ENCODE data around the gene TXNDC2. TPM values are rescaled to one million over a fixed set of nuclear protein-coding genes. Genes with fewer than 3 reads are reported as not detected.
A peak's percentile ranks its signal among the peaks of the same experiment; 100 is the strongest.
"Not testable (repeated sequence)": the region's sequence is repeated elsewhere in the genome, so short reads cannot be mapped to it uniquely, and the experiment has no call there.

Gene TXNDC2
- polyA plus RNA-seq, 2 donors, result 0.06 TPM; not detected in 1

DNA sequence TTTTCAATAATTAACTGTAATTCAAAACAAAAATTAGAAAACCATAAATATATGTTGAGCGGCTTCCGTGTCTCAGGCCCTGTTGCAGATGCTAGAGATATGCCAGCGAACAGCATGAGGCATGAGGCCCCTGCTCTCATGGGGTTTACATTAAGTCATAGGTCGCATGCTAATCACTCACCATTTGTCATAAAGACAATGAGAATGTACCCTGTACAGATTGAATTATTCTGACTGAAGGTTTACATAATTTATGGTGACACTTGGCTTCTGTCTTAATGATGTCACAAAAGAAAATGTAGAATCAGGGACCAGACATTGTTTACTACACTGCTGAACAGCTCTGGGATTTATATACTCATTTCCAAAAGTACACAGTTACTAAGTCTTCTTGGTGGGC, 22.1 kb downstream of the TXNDC2 start:
- H3K4me1 ChIP-seq (ENCODE audit: control insufficient read depth in 2 of 2, insufficient read depth in 2 of 2, low read length in 1 of 2), result no peaks in the 10 kb centered on the region
- H3K36me3 ChIP-seq (ENCODE audit: control insufficient read depth in 2 of 2, insufficient read depth in 2 of 2, low read length in 1 of 2), result peaks cover 0 to 2% of the 10 kb centered on the region in 2 donors
- H3K4me3 ChIP-seq (ENCODE audit: low read depth in 1 of 2, low read length in 2 of 2), result no peak overlapping the region
- no peak overlapping the region for H3K27ac ChIP-seq (ENCODE audit: low read depth in 2 of 2, low read length in 1 of 2)
- no peaks in the 10 kb centered on the region for H3K27me3 ChIP-seq (ENCODE audit: control insufficient read depth in 1 of 2, insufficient read depth in 2 of 2, low read length in 2 of 2)
- no peaks in the 10 kb centered on the region for H3K9me3 ChIP-seq (ENCODE audit: control insufficient read depth in 2 of 2, insufficient read depth in 1 of 2, low read depth in 1 of 2, low read length in 1 of 2)
- WGBS, 2 donors, result 92 to 94% methylated on average over 4 of the region's 4 CpGs

DNA sequence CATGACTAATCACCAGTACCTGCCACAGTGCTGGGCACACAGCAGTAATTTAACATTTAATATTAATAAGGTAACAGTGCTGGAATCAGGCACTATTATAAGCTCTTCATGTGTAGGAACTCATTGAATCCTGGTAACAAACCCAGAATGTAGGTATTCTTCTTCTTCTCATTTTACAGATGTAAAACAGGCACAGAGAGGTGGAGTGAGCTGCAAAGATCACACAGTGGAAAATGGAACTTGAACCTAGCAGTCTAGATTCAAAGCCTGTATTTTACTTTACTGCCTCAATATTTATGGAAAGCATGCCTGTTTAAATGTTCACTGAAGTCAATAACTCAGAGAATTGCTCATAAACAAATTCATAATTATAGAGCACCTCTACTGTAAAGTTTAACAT, 24.3 kb downstream of the TXNDC2 start:
- Histone ChIP-seq H3K4me1 (ENCODE audit: control insufficient read depth in 2 of 2, insufficient read depth in 2 of 2, low read length in 1 of 2) (no peaks in the 10 kb centered on the region), H3K9me3 (ENCODE audit: control insufficient read depth in 2 of 2, insufficient read depth in 1 of 2, low read depth in 1 of 2, low read length in 1 of 2) (no peaks in the 10 kb centered on the region), H3K36me3 (ENCODE audit: control insufficient read depth in 2 of 2, insufficient read depth in 2 of 2, low read length in 1 of 2) (peaks cover 0 to 2% of the 10 kb centered on the region in 2 donors), H3K27me3 (ENCODE audit: control insufficient read depth in 1 of 2, insufficient read depth in 2 of 2, low read length in 2 of 2) (no peaks in the 10 kb centered on the region), H3K27ac (ENCODE audit: low read depth in 2 of 2, low read length in 1 of 2) (no peak overlapping the region), H3K4me3 (ENCODE audit: low read depth in 1 of 2, low read length in 2 of 2) (no peak overlapping the region)

DNA sequence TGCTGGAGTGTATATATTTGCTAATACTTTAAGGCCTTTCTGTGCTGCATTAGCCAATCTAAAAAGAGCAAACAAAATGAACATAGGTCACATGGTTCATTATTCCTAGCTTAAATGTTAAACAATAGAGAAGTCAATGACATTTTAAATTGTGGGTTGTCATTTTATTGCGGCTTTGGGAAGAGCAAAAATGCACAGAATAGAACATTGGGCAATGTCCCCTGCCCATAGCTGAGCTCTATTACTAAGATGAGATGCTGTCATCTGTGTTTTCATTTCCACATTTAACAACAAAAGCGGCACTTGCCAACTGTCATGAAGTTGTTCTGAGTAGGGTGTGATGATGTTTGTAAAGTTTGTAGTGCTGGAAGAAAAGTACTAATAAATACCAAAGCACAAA, 24.9 kb downstream of the TXNDC2 start:
- H3K36me3 ChIP-seq (ENCODE audit: control insufficient read depth in 2 of 2, insufficient read depth in 2 of 2, low read length in 1 of 2), result peaks cover 0 to 2% of the 10 kb centered on the region in 2 donors
- WGBS, 2 donors, result 90 to 93% methylated on average over 2 of the region's 2 CpGs
- no peak overlapping the region for H3K4me3 ChIP-seq (ENCODE audit: low read depth in 1 of 2, low read length in 2 of 2)
- H3K9me3 ChIP-seq (ENCODE audit: control insufficient read depth in 2 of 2, insufficient read depth in 1 of 2, low read depth in 1 of 2, low read length in 1 of 2), result no peaks in the 10 kb centered on the region
- no peak overlapping the region for H3K27ac ChIP-seq (ENCODE audit: low read depth in 2 of 2, low read length in 1 of 2)
- no peaks in the 10 kb centered on the region for H3K27me3 ChIP-seq (ENCODE audit: control insufficient read depth in 1 of 2, insufficient read depth in 2 of 2, low read length in 2 of 2)
- no peaks in the 10 kb centered on the region for H3K4me1 ChIP-seq (ENCODE audit: control insufficient read depth in 2 of 2, insufficient read depth in 2 of 2, low read length in 1 of 2)

GRCh38 chr18:9911226-9911625, 25.5 kb downstream of the TXNDC2 start:
- WGBS, 2 donors, result 92% methylated on average over 5 of the region's 5 CpGs
- peaks cover 0 to 2% of the 10 kb centered on the region in 2 donors for H3K36me3 ChIP-seq (ENCODE audit: control insufficient read depth in 2 of 2, insufficient read depth in 2 of 2, low read length in 1 of 2)
- no peak overlapping the region for H3K27ac ChIP-seq (ENCODE audit: low read depth in 2 of 2, low read length in 1 of 2)
- H3K4me1 ChIP-seq (ENCODE audit: control insufficient read depth in 2 of 2, insufficient read depth in 2 of 2, low read length in 1 of 2), result no peaks in the 10 kb centered on the region
- no peak overlapping the region for H3K4me3 ChIP-seq (ENCODE audit: low read depth in 1 of 2, low read length in 2 of 2)
- H3K9me3 ChIP-seq (ENCODE audit: control insufficient read depth in 2 of 2, insufficient read depth in 1 of 2, low read depth in 1 of 2, low read length in 1 of 2), result no peaks in the 10 kb centered on the region
- no peaks in the 10 kb centered on the region for H3K27me3 ChIP-seq (ENCODE audit: control insufficient read depth in 1 of 2, insufficient read depth in 2 of 2, low read length in 2 of 2)

GRCh38 chr18:9912285-9912684, 26.5 kb downstream of the TXNDC2 start:
- not testable (repeated sequence) for H3K36me3 ChIP-seq (ENCODE audit: control insufficient read depth in 2 of 2, insufficient read depth in 2 of 2, low read length in 1 of 2); H3K9me3 ChIP-seq (ENCODE audit: control insufficient read depth in 2 of 2, insufficient read depth in 1 of 2, low read depth in 1 of 2, low read length in 1 of 2); H3K27me3 ChIP-seq (ENCODE audit: control insufficient read depth in 1 of 2, insufficient read depth in 2 of 2, low read length in 2 of 2); H3K4me1 ChIP-seq (ENCODE audit: control insufficient read depth in 2 of 2, insufficient read depth in 2 of 2, low read length in 1 of 2); H3K4me3 ChIP-seq (ENCODE audit: low read depth in 1 of 2, low read length in 2 of 2); H3K27ac ChIP-seq (ENCODE audit: low read depth in 2 of 2, low read length in 1 of 2)
- 97 to 100% methylated on average over 1 of the region's 1 CpG for WGBS, 2 donors

DNA sequence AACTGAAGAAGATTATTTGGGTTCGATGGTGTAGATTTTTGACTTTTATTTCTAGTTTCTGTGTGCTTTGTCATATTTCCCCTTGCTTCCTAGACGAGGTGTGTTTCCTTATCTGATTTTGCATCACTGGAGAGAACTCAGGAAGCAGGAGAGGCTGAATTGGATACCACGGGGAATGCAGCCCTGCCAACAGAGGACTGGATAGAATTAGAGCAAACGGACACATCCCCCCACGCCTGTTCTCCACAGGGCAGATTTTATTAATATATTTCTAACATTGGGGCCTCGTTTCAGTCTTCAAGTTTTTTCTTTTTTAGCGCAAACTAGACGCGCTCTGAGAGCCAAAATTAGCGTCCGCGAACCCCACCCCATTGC, 27.4 kb downstream of the TXNDC2 start:
- 8% methylated on average over 12 of the region's 12 CpGs for WGBS, 2 donors
- Histone ChIP-seq H3K4me1 (ENCODE audit: control insufficient read depth in 2 of 2, insufficient read depth in 2 of 2, low read length in 1 of 2) (no peaks in the 10 kb centered on the region), H3K27me3 (ENCODE audit: control insufficient read depth in 1 of 2, insufficient read depth in 2 of 2, low read length in 2 of 2) (no peaks in the 10 kb centered on the region), H3K27ac (ENCODE audit: low read depth in 2 of 2, low read length in 1 of 2) (peak overlapping the region; percentile 87 to 98), H3K9me3 (ENCODE audit: control insufficient read depth in 2 of 2, insufficient read depth in 1 of 2, low read depth in 1 of 2, low read length in 1 of 2) (no peaks in the 10 kb centered on the region), H3K4me3 (ENCODE audit: low read depth in 1 of 2, low read length in 2 of 2) (peak overlapping the region; percentile 85 to 90), H3K36me3 (ENCODE audit: control insufficient read depth in 2 of 2, insufficient read depth in 2 of 2, low read length in 1 of 2) (peaks cover 0 to 2% of the 10 kb centered on the region in 2 donors)

GRCh38 chr18:9913526-9914333, 28.0 kb downstream of the TXNDC2 start, which contains the start of gene VAPA:
TSS of gene VAPA (plus strand) at chr18:9914016. CDS start at chr18:9914257, 241 bp downstream.
- H3K4me1 ChIP-seq (ENCODE audit: control insufficient read depth in 2 of 2, insufficient read depth in 2 of 2, low read length in 1 of 2), result peaks cover 0 to under 1% of the 10 kb centered on the region in 2 donors
- peaks cover 0 to 2% of the 10 kb centered on the region in 2 donors for H3K36me3 ChIP-seq (ENCODE audit: control insufficient read depth in 2 of 2, insufficient read depth in 2 of 2, low read length in 1 of 2)
- no peaks in the 10 kb centered on the region for H3K9me3 ChIP-seq (ENCODE audit: control insufficient read depth in 2 of 2, insufficient read depth in 1 of 2, low read depth in 1 of 2, low read length in 1 of 2)
- H3K27me3 ChIP-seq (ENCODE audit: control insufficient read depth in 1 of 2, insufficient read depth in 2 of 2, low read length in 2 of 2), result no peaks in the 10 kb centered on the region
- peak within 1 kb of the TSS; percentile 85 to 90 for H3K4me3 ChIP-seq (ENCODE audit: low read depth in 1 of 2, low read length in 2 of 2)
- H3K27ac ChIP-seq (ENCODE audit: low read depth in 2 of 2, low read length in 1 of 2), result peak within 1 kb of the TSS; percentile 98 to 100
- WGBS, 2 donors, result 0% methylated on average over 66 to 87 of the region's 87 CpGs

- Histone ChIP-seq H3K4me3 (ENCODE audit: low read depth in 1 of 2, low read length in 2 of 2) (peak overlapping the region; percentile 85 to 90), H3K27me3 (ENCODE audit: control insufficient read depth in 1 of 2, insufficient read depth in 2 of 2, low read length in 2 of 2) (no peaks in the 10 kb centered on the region), H3K27ac (ENCODE audit: low read depth in 2 of 2, low read length in 1 of 2) (peak overlapping the region; percentile 98 to 100), H3K9me3 (ENCODE audit: control insufficient read depth in 2 of 2, insufficient read depth in 1 of 2, low read depth in 1 of 2, low read length in 1 of 2) (no peaks in the 10 kb centered on the region), H3K36me3 (ENCODE audit: control insufficient read depth in 2 of 2, insufficient read depth in 2 of 2, low read length in 1 of 2) (no peaks in the 10 kb centered on the region), H3K4me1 (ENCODE audit: control insufficient read depth in 2 of 2, insufficient read depth in 2 of 2, low read length in 1 of 2) (peaks cover 2% of the 10 kb centered on the region in 2 donors)
- 0 to 1% methylated on average over 7 to 35 of the region's 35 CpGs for WGBS, 2 donors
Measured at GRCh38 chr18:9914334-9914583, 28.5 kb downstream of the TXNDC2 start.

DNA sequence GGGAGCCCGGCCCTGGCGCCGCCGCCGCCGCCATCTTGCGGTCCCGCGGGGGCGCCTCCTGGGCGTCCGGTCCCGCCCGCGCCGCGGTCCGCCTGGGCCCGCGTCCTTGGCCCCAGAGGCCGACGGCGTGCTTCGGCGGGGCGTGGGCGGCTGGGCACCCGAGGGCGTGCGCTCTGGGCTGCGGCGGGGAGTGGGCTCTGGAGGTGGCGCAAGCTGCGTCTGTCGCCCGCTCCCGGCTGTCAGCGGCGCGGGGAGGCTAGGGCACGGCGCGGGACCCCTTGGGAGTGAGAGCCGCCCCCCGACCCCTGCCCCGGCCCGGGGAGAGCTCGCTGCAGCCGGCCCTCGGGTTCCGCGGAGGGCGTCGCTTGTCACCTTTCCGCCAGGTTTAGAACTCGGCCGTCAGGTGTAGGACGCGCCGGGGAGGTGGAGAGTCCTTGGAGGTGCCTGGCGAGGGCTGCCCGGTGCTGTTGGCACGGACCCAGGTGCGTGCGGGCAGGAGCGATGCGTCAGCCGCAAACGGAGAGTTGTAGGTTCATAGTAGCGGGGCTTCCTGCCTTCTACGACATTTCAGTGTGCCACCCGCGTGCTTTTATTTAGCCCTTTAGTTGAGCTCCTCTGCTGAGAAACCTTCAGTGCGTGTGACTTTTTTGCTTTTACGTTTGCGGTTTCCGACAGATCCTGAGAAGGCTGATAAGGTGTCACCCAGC, 29.0 kb downstream of the TXNDC2 start:
- WGBS, 2 donors, result 0% methylated on average over 68 to 77 of the region's 77 CpGs
- Histone ChIP-seq H3K9me3 (ENCODE audit: control insufficient read depth in 2 of 2, insufficient read depth in 1 of 2, low read depth in 1 of 2, low read length in 1 of 2) (no peaks in the 10 kb centered on the region), H3K4me1 (ENCODE audit: control insufficient read depth in 2 of 2, insufficient read depth in 2 of 2, low read length in 1 of 2) (peaks cover 2 to 3% of the 10 kb centered on the region in 2 donors)

More for the DNA sequence above, 29.0 kb downstream of the TXNDC2 start:
- no peaks in the 10 kb centered on the region for H3K27me3 ChIP-seq (ENCODE audit: control insufficient read depth in 1 of 2, insufficient read depth in 2 of 2, low read length in 2 of 2)
- peak overlapping the region; percentile 85 to 90 for H3K4me3 ChIP-seq (ENCODE audit: low read depth in 1 of 2, low read length in 2 of 2)
- H3K36me3 ChIP-seq (ENCODE audit: control insufficient read depth in 2 of 2, insufficient read depth in 2 of 2, low read length in 1 of 2), result no peaks in the 10 kb centered on the region
- H3K27ac ChIP-seq (ENCODE audit: low read depth in 2 of 2, low read length in 1 of 2), result peak overlapping the region; percentile 98 to 100
